SK-N-SH (cell line): ENCODE data around the gene AUTS2. TPM values are rescaled to one million over a fixed set of nuclear protein-coding genes. Genes with fewer than 3 reads are reported as not detected.

ENCODE experiments used
- CTCF ChIA-PET: fragments of 300-600, 350-600 bp; formaldehyde crosslinking; extraction: SDS; loops from one replicate; lab custom pipeline; 2021; lab: Yijun Ruan, JAX
- POLR2A ChIA-PET: fragments of 350-600 bp; sonication (Branson Sonifier 250); formaldehyde crosslinking; extraction: SDS; loops from one replicate; lab custom pipeline; 2020; ENCODE audit warnings: antibody characterized with exemption, inconsistent platforms; lab: Yijun Ruan, JAX
- DNase-seq: peaks from one replicate; pipeline ENCODE4 v3.0.0; 2012
- H2AFZ ChIP-seq: fragments of 200-600 bp; sonication (generic); 2 replicates; pipeline ENCODE4 v1.8.1; 2016; ENCODE audit warnings: antibody characterized with exemption, mild to moderate bottlenecking, low read depth
- H3F3A ChIP-seq: fragments of 200-600 bp; sonication (generic); replicated peaks from 2 replicates; pipeline ENCODE3; 2016; ENCODE audit warnings: antibody characterized with exemption, mild to moderate bottlenecking; ENCODE audit not compliant: insufficient read depth
- H3K27ac ChIP-seq, 2 experiments: fragments of 200-500 bp in 1 of 2; fragments of 200-600 bp in 1 of 2; sonication (Bioruptor generic) in 1 of 2; sonication (generic), shearing (Covaris generic) in 1 of 2; 2 replicates each; pipeline versions ENCODE4 v1.5.1 to v1.6.1; 2014 to 2016; ENCODE audit warnings: low read depth in 2 of 2, inconsistent platforms in 1 of 2, low read length in 1 of 2, mild to moderate bottlenecking in 1 of 2, mixed read lengths in 1 of 2
- H3K27me3 ChIP-seq: fragments of 200-600 bp; sonication (generic), shearing (Covaris generic); 2 replicates; pipeline ENCODE4 v1.6.1; 2016; ENCODE audit warnings: mixed run types; ENCODE audit not compliant: insufficient read depth
- H3K36me3 ChIP-seq, 2 experiments: fragments of 200-500 bp in 1 of 2; fragments of 200-600 bp in 1 of 2; sonication (Bioruptor generic) in 1 of 2; sonication (generic) in 1 of 2; replicated peaks in 1 of 2; 2 replicates each; pipeline versions ENCODE3 to v1.5.1; 2014 to 2016; ENCODE audit warnings: low read length in 1 of 2, mild to moderate bottlenecking in 1 of 2; ENCODE audit not compliant: insufficient read depth in 2 of 2, control insufficient read depth in 1 of 2
- H3K4me1 ChIP-seq, 2 experiments: fragments of 200-500 bp in 1 of 2; fragments of 200-600 bp in 1 of 2; sonication (Bioruptor generic) in 1 of 2; sonication (generic), shearing (Covaris generic) in 1 of 2; 2 replicates each; pipeline versions ENCODE4 v1.5.1 to v1.6.1; 2014 to 2016; ENCODE audit warnings: low read depth in 1 of 2, low read length in 1 of 2, mixed run types in 1 of 2; ENCODE audit not compliant: insufficient read depth in 2 of 2, control insufficient read depth in 1 of 2
- H3K4me2 ChIP-seq: fragments of 200-600 bp; sonication (generic), shearing (Covaris generic); 2 replicates; pipeline ENCODE4 v1.6.1; 2017; ENCODE audit warnings: mixed run types
- H3K4me3 ChIP-seq, 2 experiments: fragments of 200-500 bp in 1 of 2; fragments of 200-600 bp in 1 of 2; sonication (Bioruptor generic) in 1 of 2; sonication (generic), shearing (Covaris generic) in 1 of 2; 2 replicates each; pipeline versions ENCODE4 v1.5.1 to v1.8.1; 2014 to 2016; ENCODE audit warnings: low read depth in 2 of 2, inconsistent platforms in 1 of 2, low read length in 1 of 2, mild to moderate bottlenecking in 1 of 2, mixed read lengths in 1 of 2, moderate library complexity in 1 of 2
- H3K79me2 ChIP-seq: fragments of 200-600 bp; sonication (generic); 2 replicates; pipeline ENCODE4 v1.8.1; 2017; ENCODE audit warnings: mild to moderate bottlenecking; ENCODE audit not compliant: insufficient read depth
- H3K9ac ChIP-seq: fragments of 200-600 bp; sonication (generic); 2 replicates; pipeline ENCODE4 v1.6.1; 2017; ENCODE audit warnings: mixed run types
- H3K9me2 ChIP-seq: fragments of 200-600 bp; sonication (generic); 2 replicates; pipeline ENCODE4 v1.6.1; 2017; ENCODE audit warnings: mixed run types
- H3K9me3 ChIP-seq: fragments of 200-600 bp; sonication (generic); 2 replicates; pipeline ENCODE4 v1.6.1; 2017; ENCODE audit warnings: mixed run types, mild to moderate bottlenecking, moderate library complexity
- H4K20me1 ChIP-seq: fragments of 200-600 bp; sonication (generic); 2 replicates; pipeline ENCODE4 v1.6.1; 2017; ENCODE audit warnings: mild to moderate bottlenecking, mixed run types; ENCODE audit not compliant: insufficient read depth
- CHD2 ChIP-seq: fragments of 150-350 bp; IDR thresholded peaks from 2 replicates; pipeline ENCODE4 v1.6.1; 2018; ENCODE audit warnings: low read length; ENCODE audit not compliant: partially characterized antibody
- ELF1 ChIP-seq: IDR thresholded peaks from 2 replicates; pipeline ENCODE4 v1.4.0; 2012
- EP300 ChIP-seq, 2 experiments: IDR thresholded peaks; 2 replicates each; pipeline versions ENCODE4 v1.4.0 to v1.6.1; 2012; ENCODE audit warnings: borderline replicate concordance in 1 of 2, low read depth in 1 of 2, low read length in 1 of 2
- EZH2phosphoT487 ChIP-seq: fragments of 200-600 bp; sonication (generic); IDR thresholded peaks from 2 replicates; pipeline ENCODE4 v1.6.1; 2017; ENCODE audit warnings: low read depth, mixed run types, mild to moderate bottlenecking, antibody characterized with exemption, moderate library complexity, borderline replicate concordance
- GABPA ChIP-seq: IDR thresholded peaks from 2 replicates; pipeline ENCODE4 v1.4.0; 2012; ENCODE audit warnings: low read depth, mild to moderate bottlenecking
- MAX ChIP-seq: IDR thresholded peaks from 2 replicates; pipeline ENCODE4 v1.4.0; 2012; ENCODE audit warnings: low read depth
- NFIC ChIP-seq: IDR thresholded peaks from 2 replicates; pipeline ENCODE4 v1.4.0; 2012; ENCODE audit warnings: borderline replicate concordance
- NRF1 ChIP-seq: IDR thresholded peaks from 2 replicates; pipeline ENCODE4 v1.6.1; 2012; ENCODE audit warnings: low read depth, mild to moderate bottlenecking, low read length
- POLR2AphosphoS5 ChIP-seq: IDR thresholded peaks from 2 replicates; pipeline ENCODE4 v1.6.1; 2012; ENCODE audit warnings: low read depth, low read length
- RAD21 ChIP-seq: IDR thresholded peaks from 2 replicates; pipeline ENCODE4 v1.6.1; 2012; ENCODE audit warnings: mild to moderate bottlenecking, low read length
- REST ChIP-seq: IDR thresholded peaks from 2 replicates; pipeline ENCODE4 v1.6.1; 2012; ENCODE audit warnings: mild to moderate bottlenecking, low read depth, low read length, moderate library complexity
- RFX5 ChIP-seq: IDR thresholded peaks from 2 replicates; pipeline ENCODE4 v1.6.1; 2012; ENCODE audit warnings: mild to moderate bottlenecking, improper control_type of control experiment, low read length
- RXRA ChIP-seq: IDR thresholded peaks from 2 replicates; pipeline ENCODE4 v1.4.0; 2012; ENCODE audit warnings: low read depth, mild to moderate bottlenecking, borderline replicate concordance
- SIN3A ChIP-seq: IDR thresholded peaks from 2 replicates; pipeline ENCODE4 v1.6.1; 2012; ENCODE audit warnings: low read depth, mild to moderate bottlenecking, low read length, moderate library complexity, borderline replicate concordance
- SMC3 ChIP-seq: IDR thresholded peaks from 2 replicates; pipeline ENCODE4 v1.6.1; 2012; ENCODE audit warnings: low read depth, low read length, improper control_type of control experiment
- TAF1 ChIP-seq: IDR thresholded peaks from 2 replicates; pipeline ENCODE4 v1.6.1; 2012; ENCODE audit warnings: low read depth, mild to moderate bottlenecking, low read length, moderate library complexity, borderline replicate concordance
- USF1 ChIP-seq: IDR thresholded peaks from 2 replicates; pipeline ENCODE4 v1.4.0; 2012; ENCODE audit warnings: low read depth, borderline replicate concordance
- YY1 ChIP-seq: IDR thresholded peaks from 2 replicates; pipeline ENCODE4 v1.4.0; 2012; ENCODE audit warnings: low read depth, mild to moderate bottlenecking
- ZBTB33 ChIP-seq: IDR thresholded peaks from 2 replicates; pipeline ENCODE4 v1.4.0; 2012; ENCODE audit warnings: low read depth, borderline replicate concordance
- WGBS: methylation state at CpG from one replicate; pipeline ENCODE4 v1.1.6; 2017; ENCODE audit warnings: low lambda C conversion rate; 5-methylcytosine and 5-hydroxymethylcytosine counted together
- polyA plus RNA-seq, 3 experiments: library from polyadenylated mRNA; depleted of rRNA; stranded (reverse); fragments of >200 nt; gene quantifications; 2 replicates each; pipeline ENCODE4 v1.2.3, GENCODE V29; 2012

The AUTS2 gene
- polyA plus RNA-seq, 1 of the 3 experiments (the other 2 are of a cell fraction): 15.6 TPM

GRCh38 chr7:70618020-70618551 is 1019.8 kb downstream of the AUTS2 start (continued):
- no peak for TF ChIP-seq ZBTB33
- TF ChIP-seq CHD2: no peak
- TF ChIP-seq GABPA: no peak
- no peak for TF ChIP-seq YY1
- no peak for TF ChIP-seq RXRA
- no peak for TF ChIP-seq TAF1
- no peak for TF ChIP-seq SMC3
- no peak for TF ChIP-seq SIN3A

- H2AFZ ChIP-seq: no peak overlapping the region
- POLR2A ChIA-PET: no interaction called here
- H3K79me2 ChIP-seq: no peaks in the 10 kb centered on the region
- H3K27ac ChIP-seq: no peak overlapping the region
- H3K4me1 ChIP-seq: peaks cover 0 to 24% of the 10 kb centered on the region in 2 experiments; a peak in 3 of 4 replicates
- H3K4me2 ChIP-seq: no peak overlapping the region
- H3K9me2 ChIP-seq: no peaks in the 10 kb centered on the region
- no peaks in the 10 kb centered on the region for H3K27me3 ChIP-seq
- CTCF ChIA-PET: interaction anchor here (0.8 to 1.6 kb wide), 6 partner anchors 10 to 320 kb away, joined by 3 to 6 read pairs (median 3); no protein-coding TSS in a partner anchor
- H3K36me3 ChIP-seq: no peaks in the 10 kb centered on the region
- WGBS: 84% methylated on average over 12 of the region's 12 CpGs
- no peak overlapping the region for H3K4me3 ChIP-seq
- H3K9ac ChIP-seq: no peak overlapping the region
- TF ChIP-seq POLR2AphosphoS5 (no peak), NFIC (no peak), MAX (no peak), ZBTB33 (no peak), ELF1 (no peak), EZH2phosphoT487 (no peak), RFX5 (no peak), REST (no peak), USF1 (no peak), NRF1 (no peak), EP300 (IDR thresholded peaks at IDR 0.05; ENCODE audit: borderline replicate concordance in 1 of 2, low read depth in 1 of 2, low read length in 1 of 2) (no peak), RAD21 (no peak), SMC3 (no peak), SIN3A (no peak)
- H4K20me1 ChIP-seq: no peaks in the 10 kb centered on the region
- H3F3A ChIP-seq: peaks cover 4% of the 10 kb centered on the region
- DNase-seq: peak; percentile 58
- no peaks in the 10 kb centered on the region for H3K9me3 ChIP-seq
Observed at GRCh38 chr7:70619130-70619529, 1020.9 kb downstream of the AUTS2 start.
